Natural killer cell (primary cell): ENCODE measurements around the gene HPDL. TPM values are rescaled to one million over a fixed set of nuclear protein-coding genes. Genes with fewer than 3 reads are reported as not detected.

ENCODE experiments used
- ATAC-seq, 3 donors: fragments of 150-1000 bp in 2 of 3; fragments of 200-7000 bp in 1 of 3; cut with Tn5 transposase; 1 replicate in 1 of 3; 2 replicates in 2 of 3; pipeline ENCODE4 v1.10.0; 2021; ENCODE audit warnings: mild to moderate bottlenecking in 2 of 3, moderate library complexity in 2 of 3
- DNase-seq, 2 donors: peaks; one replicate each; pipeline versions ENCODE4 v3.0.0 to v3.0.0-alpha.2; 2013 to 2021; ENCODE audit warnings: mixed read lengths in 1 of 2
- H3K27ac ChIP-seq: one replicate; pipeline ENCODE4 v1.5.1; 2013; ENCODE audit warnings: mild to moderate bottlenecking, low read length
- H3K27me3 ChIP-seq: one replicate; pipeline ENCODE4 v1.6.1; 2013; ENCODE audit warnings: low read length; ENCODE audit not compliant: control insufficient read depth, insufficient read depth
- H3K36me3 ChIP-seq: one replicate; pipeline ENCODE4 v1.6.1; 2013; ENCODE audit warnings: low read length; ENCODE audit not compliant: control insufficient read depth, insufficient read depth
- H3K4me1 ChIP-seq: one replicate; pipeline ENCODE4 v1.6.1; 2013; ENCODE audit warnings: low read length; ENCODE audit not compliant: control insufficient read depth, insufficient read depth
- H3K4me3 ChIP-seq: one replicate; pipeline ENCODE4 v1.5.1; 2013; ENCODE audit warnings: low read length
- H3K9me3 ChIP-seq: one replicate; pipeline ENCODE4 v1.6.1; 2013; ENCODE audit warnings: low read length; ENCODE audit not compliant: control insufficient read depth, insufficient read depth
- H3K27ac Mint-ChIP-seq, 2 donors: one replicate each; pipeline ENCODE4 v1.8.0; 2022; ENCODE audit warnings: mild to moderate bottlenecking in 2 of 2, mixed read lengths in 2 of 2, moderate library complexity in 1 of 2
- H3K27me3 Mint-ChIP-seq, 2 donors: one replicate each; pipeline ENCODE4 v1.8.0; 2022; ENCODE audit warnings: low read depth in 2 of 2, mixed read lengths in 2 of 2
- H3K36me3 Mint-ChIP-seq: one replicate; pipeline ENCODE4 v1.8.0; 2022; ENCODE audit warnings: mixed read lengths
- H3K4me1 Mint-ChIP-seq, 2 donors: one replicate each; pipeline ENCODE4 v1.8.0; 2022; ENCODE audit warnings: mixed read lengths in 2 of 2
- H3K4me3 Mint-ChIP-seq: one replicate; pipeline ENCODE4 v1.8.0; 2022; ENCODE audit warnings: mild to moderate bottlenecking, moderate library complexity, mixed read lengths
- H3K9me3 Mint-ChIP-seq, 2 donors: one replicate each; pipeline ENCODE4 v1.8.0; 2022; ENCODE audit warnings: mixed read lengths in 2 of 2
- WGBS: methylation state at CpG from one replicate; pipeline ENCODE4 v1.1.7; 2013; ENCODE audit warnings: missing lambda C conversion rate; ENCODE audit not compliant: insufficient coverage; 5-methylcytosine and 5-hydroxymethylcytosine counted together
- intact Hi-C: fragments of 100-400 bp; cut with micrococcal nuclease; formaldehyde crosslinking; loops from one replicate; pipeline ENCODE4 v1.14.2; 2022
- total RNA-seq, 4 donors: library from RNA; stranded (reverse); fragments of 120-200 nt in 1 of 4; gene quantifications; one replicate each; pipeline versions ENCODE4 v1.2.3 to v1.2.4, GENCODE V29; 2013 to 2022
- TF ChIP-seq, protein P1 (sequence below): fragments of 200-600 bp; IDR thresholded peaks from one replicate; pipeline ENCODE4 v1.8.0; 2022; ENCODE audit warnings: antibody characterized with exemption

Gene HPDL
- total RNA-seq, 3 donors from 2014 or later (not counting 1 experiment from before 2014, with no cell fraction given): 0.38 to 0.45 TPM; not detected in 1

DNA sequence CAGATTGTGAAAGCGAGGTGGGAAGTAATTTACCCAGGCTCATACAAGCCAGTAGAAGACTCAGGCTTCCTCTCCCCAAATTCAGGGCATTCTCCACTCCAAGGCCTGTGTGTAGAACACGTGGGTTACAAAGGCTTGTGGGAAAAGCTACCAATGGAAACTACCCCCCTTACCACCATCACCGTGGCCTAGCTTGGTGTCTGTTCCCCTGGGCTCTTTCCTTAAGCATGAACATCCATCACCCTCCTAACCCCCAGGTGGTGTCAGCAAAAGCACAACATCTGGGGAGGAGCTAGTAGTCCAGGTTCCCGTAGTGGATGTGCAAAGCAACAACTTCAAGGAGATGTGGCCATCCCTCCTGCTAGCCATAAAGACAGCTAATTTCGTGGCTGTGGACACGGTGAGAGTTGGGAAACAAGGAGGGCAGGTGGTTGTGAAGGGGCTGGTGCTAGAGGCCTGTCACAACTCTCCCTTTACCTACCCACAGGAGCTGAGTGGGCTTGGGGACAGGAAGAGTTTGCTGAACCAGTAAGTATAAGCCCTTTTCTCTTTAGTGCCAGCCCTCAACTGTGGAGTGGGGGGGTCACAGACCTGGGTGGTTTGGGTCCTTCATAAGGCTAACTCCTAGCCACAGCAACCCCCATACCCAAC, 14.2 kb downstream of the HPDL start:
- Histone ChIP-seq H3K4me1 (peaks cover 27% of the 10 kb centered on the region), H3K27ac (peak overlapping the region; percentile 99), H3K27me3 (no peaks in the 10 kb centered on the region), H3K4me3 (peak overlapping the region; percentile 95), H3K36me3 (peaks cover 34% of the 10 kb centered on the region), H3K9me3 (no peaks in the 10 kb centered on the region)
- peaks cover 46 to 49% of the 10 kb centered on the region in 2 donors for H3K4me1 Mint-ChIP-seq
- H3K27me3 Mint-ChIP-seq: no peaks in the 10 kb centered on the region
- ATAC-seq (no peak), DNase-seq (peak in 1 of 2 donors; percentile 44)
- WGBS: 16% methylated on average over 5 of the region's 6 CpGs
- no peaks in the 10 kb centered on the region for H3K36me3 Mint-ChIP-seq
- intact Hi-C loops: loop anchor here (2.0 to 5.0 kb wide), 3 partner anchors 36 to 346 kb away; partner anchors contain the start of genes GPBP1L1 and TESK2
- peak overlapping the region; percentile 94 to 96 for H3K27ac Mint-ChIP-seq
- peak overlapping the region; percentile 99 for H3K4me3 Mint-ChIP-seq
- TF ChIP-seq, protein P1, sequence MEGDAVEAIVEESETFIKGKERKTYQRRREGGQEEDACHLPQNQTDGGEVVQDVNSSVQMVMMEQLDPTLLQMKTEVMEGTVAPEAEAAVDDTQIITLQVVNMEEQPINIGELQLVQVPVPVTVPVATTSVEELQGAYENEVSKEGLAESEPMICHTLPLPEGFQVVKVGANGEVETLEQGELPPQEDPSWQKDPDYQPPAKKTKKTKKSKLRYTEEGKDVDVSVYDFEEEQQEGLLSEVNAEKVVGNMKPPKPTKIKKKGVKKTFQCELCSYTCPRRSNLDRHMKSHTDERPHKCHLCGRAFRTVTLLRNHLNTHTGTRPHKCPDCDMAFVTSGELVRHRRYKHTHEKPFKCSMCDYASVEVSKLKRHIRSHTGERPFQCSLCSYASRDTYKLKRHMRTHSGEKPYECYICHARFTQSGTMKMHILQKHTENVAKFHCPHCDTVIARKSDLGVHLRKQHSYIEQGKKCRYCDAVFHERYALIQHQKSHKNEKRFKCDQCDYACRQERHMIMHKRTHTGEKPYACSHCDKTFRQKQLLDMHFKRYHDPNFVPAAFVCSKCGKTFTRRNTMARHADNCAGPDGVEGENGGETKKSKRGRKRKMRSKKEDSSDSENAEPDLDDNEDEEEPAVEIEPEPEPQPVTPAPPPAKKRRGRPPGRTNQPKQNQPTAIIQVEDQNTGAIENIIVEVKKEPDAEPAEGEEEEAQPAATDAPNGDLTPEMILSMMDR: no peak
- no peaks in the 10 kb centered on the region for H3K9me3 Mint-ChIP-seq

DNA sequence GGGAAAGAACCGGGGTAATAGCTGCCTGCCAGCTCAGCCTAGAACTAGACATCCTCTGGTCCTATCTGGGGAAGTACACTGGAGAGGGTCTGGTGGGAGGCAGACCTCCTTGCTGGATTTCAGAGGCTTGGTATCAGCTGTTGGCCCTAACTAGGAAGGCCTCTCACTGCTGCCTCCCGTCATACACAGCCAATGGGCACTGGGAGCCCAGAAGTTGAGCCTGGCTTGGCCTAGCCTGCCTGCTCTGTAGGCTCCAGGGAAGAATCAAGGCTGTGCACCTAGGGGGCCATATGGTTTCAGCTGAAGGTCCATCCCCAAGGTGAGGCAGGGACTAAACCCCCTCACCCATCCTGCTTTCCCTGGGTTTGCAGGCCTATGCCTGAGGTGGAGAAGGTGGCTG, 17.8 kb downstream of the HPDL start:
- no peaks in the 10 kb centered on the region for H3K27me3 Mint-ChIP-seq
- ATAC-seq (no peak), DNase-seq (no peak)
- intact Hi-C loops: loop anchor here (5.0 kb wide), 1 partner anchor 148 kb away; the partner anchor contains the start of gene TESK2
- H3K4me1 Mint-ChIP-seq: peaks cover 22 to 27% of the 10 kb centered on the region in 2 donors
- no peaks in the 10 kb centered on the region for H3K9me3 Mint-ChIP-seq
- Histone ChIP-seq H3K4me1 (peaks cover 17% of the 10 kb centered on the region), H3K4me3 (no peak overlapping the region), H3K36me3 (peaks cover 34% of the 10 kb centered on the region), H3K9me3 (no peaks in the 10 kb centered on the region), H3K27me3 (no peaks in the 10 kb centered on the region), H3K27ac (no peak overlapping the region)
- TF ChIP-seq, protein P1: no peak
- H3K4me3 Mint-ChIP-seq: no peak overlapping the region
- H3K36me3 Mint-ChIP-seq: no peaks in the 10 kb centered on the region
- 94% methylated on average over 2 of the region's 2 CpGs for WGBS
- H3K27ac Mint-ChIP-seq: no peak overlapping the region

DNA sequence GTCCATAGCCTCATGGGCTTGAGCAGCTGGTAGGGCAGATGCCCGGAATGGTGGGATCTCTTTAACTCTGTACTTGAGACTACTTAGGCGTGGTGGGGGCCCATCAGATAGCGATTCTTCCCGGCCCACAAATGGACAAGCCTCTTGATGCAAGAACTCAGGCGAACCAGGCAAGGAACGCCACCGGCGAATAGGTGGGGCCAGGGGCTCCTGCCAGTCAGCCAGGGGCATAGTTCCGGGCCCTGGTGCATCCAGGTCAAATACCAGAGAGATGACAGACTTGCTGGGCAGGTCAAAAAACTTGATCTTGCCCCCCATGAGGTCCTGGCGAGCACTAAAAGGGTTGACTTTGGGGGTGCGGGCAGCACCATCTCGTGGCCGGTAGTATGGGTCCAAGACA, 18.3 kb downstream of the HPDL start:
- H3K4me3 ChIP-seq: no peak overlapping the region
- no peaks in the 10 kb centered on the region for H3K27me3 Mint-ChIP-seq
- H3K9me3 Mint-ChIP-seq: no peaks in the 10 kb centered on the region
- no peak overlapping the region for H3K27ac ChIP-seq
- H3K4me1 Mint-ChIP-seq: peaks cover 18 to 24% of the 10 kb centered on the region in 2 donors
- no peak overlapping the region for H3K4me3 Mint-ChIP-seq
- ATAC-seq (no peak), DNase-seq (no peak)
- no peaks in the 10 kb centered on the region for H3K27me3 ChIP-seq
- peaks cover 15% of the 10 kb centered on the region for H3K4me1 ChIP-seq
- H3K9me3 ChIP-seq: no peaks in the 10 kb centered on the region
- H3K27ac Mint-ChIP-seq: no peak overlapping the region
- WGBS: 97% methylated on average over 13 of the region's 13 CpGs
- intact Hi-C loops: no loop called here
- TF ChIP-seq, protein P1: no peak
- H3K36me3 Mint-ChIP-seq: no peaks in the 10 kb centered on the region
- H3K36me3 ChIP-seq: peaks cover 34% of the 10 kb centered on the region

DNA sequence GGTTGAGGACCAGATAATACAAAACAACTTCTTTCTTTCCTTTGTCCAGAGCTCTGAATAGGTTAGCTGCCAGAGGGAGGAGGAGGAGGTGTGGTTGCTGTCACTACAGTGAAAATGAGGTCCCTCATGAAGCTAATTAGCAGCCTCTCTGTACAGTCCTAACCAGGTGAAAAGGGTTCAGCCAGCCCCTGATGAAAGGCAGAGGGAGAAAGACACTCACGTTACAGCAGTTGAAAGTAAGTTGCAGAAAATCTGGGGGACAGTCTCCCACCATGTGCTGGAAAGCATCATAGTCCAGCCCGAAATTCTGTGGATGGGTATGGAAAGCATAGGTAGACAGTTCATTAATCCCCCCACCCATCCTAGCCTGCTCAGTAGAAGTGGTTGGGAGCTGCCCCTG, 19.8 kb downstream of the HPDL start:
- Mint-ChIP-seq H3K27me3 (no peaks in the 10 kb centered on the region), H3K27ac (no peak overlapping the region), H3K4me1 (peaks cover 5 to 9% of the 10 kb centered on the region in 2 donors), H3K9me3 (no peaks in the 10 kb centered on the region), H3K36me3 (no peaks in the 10 kb centered on the region), H3K4me3 (no peak overlapping the region)
- Histone ChIP-seq H3K9me3 (no peaks in the 10 kb centered on the region), H3K4me3 (no peak overlapping the region), H3K27me3 (no peaks in the 10 kb centered on the region), H3K4me1 (peaks cover 3% of the 10 kb centered on the region), H3K36me3 (peaks cover 34% of the 10 kb centered on the region), H3K27ac (no peak overlapping the region)
- WGBS: 100% methylated on average over 1 of the region's 2 CpGs
- no peak for DNase-seq
- TF ChIP-seq, protein P1: no peak
- intact Hi-C loops: no loop called here
- ATAC-seq: no peak
